Activated CD4-positive, alpha-beta T cell treated with anti-CD3 and anti-CD28 coated beads, Interleukin-2, Interleukin-6, amounts not matched to agents 100 ng/mL and 50 ng/mL, durations not matched to agents 16 hours and 8 hours (primary cell): ENCODE data around the gene ELMO1.

Source experiments
- DNase-seq: peaks from one replicate; pipeline ENCODE4 v3.0.0-alpha.2; 2020

The ELMO1 gene

DNA sequence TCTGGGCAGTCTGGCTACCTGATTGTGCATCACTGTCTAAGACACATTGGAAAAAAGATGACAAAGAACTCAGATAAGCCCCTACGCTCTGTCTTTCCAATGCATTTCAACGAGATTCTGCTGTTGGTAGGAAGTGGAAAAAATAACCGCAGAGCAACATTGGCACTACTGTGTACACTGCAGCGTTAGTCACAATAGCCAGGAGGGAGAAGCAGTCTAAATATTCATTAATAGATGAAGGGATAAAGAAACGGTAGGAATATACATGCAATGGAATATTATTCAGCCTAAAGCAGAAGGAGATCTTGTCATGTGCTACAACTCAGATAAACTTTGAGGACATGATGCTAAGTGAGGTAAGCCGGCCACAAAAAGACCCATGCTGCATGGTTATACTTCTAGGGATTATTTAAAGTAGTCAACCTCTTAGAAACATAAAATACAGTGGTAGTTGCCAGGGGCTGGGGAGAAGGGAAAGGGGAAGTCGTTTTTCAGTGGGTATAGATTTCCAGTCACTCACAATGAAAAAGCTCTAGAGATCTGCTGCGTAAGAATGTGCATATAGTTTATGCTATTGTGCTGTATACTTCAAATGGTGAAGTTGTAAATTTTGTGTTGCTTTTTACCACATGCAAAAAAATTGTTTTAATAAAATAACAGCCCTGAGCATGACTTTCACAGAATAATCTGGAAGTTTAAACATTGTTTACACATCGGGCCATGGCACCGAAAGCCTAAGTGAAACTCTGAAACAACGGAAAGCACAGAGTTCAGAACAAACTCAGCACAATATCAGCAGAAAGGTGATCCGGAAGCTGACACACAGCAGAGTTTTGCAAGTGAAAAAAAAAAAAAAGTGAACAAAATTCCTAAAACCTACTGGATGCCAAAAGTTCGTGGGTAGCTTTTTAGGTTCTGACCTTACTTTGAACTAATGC is 40.1 kb downstream of the ELMO1 start:
- peak; percentile 62 for DNase-seq

DNA sequence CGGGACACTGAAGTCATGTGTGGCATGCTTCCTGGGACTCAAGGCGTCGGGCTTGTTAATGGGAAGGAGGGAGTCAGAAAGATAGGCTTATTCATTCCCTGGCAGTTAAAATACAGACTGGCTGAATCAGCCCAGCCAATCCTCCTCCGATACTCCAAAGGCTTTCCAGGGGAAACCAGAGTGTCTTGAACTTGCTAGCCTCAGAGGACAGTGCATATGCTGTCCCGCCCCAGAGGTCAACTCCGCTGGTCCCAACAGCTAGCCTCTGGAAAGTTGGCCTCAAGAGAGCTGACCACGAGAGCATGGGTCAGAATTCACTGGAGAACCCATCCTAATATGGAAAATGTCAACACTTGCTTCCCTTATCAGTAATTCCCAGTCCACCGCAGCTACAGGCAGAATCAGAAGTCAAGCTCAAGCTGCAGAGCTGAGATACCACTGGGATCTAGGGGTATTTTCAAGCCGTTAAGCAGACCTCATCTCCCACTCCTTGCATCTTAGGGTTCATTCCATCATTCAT is 43.0 kb downstream of the ELMO1 start:
- no peak for DNase-seq

DNA sequence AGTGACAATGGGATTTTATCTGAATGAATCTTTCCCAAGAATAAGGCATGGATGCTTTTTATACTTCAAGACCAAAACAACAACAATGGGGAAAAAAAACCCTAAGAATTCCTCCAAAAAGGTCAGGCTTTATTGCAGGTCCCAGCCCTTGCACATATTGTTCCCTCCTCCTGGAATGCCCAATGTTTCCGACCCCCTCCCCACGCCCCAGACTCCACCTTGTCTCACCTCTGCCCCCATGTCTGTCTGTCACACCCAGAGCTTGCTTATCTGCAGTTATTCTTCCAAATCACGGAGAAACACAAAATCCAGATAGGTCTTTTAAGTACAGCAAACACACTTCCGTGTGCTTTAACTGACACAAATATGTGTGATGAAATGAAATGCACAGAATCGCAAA is 43.5 kb downstream of the ELMO1 start:
- DNase-seq: no peak

DNA sequence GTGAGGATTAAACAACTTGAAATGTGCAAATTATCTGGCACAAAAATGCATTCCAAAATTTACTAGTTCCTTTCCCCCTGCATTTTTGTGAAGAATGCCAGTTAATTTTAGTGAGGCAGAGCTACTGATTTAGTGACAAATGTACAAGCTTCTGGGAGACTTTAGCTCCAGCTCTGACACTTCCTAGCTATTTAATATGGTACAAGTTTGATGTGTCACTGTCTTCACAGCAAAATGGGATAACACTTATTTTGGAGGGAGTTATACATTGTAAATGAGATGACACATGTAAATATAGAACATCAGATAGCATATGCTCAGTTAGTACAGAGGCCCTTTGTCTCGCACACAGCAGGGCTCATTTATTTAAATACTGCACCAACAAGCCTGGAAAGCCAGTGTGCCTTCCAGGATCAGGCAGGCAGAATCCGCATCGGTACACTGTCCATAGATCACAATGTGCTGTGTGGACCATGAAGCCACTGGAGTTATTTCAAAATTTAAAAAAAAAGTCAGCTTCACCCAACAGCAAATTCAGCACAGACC is 48.7 kb downstream of the ELMO1 start:
- no peak for DNase-seq

DNA sequence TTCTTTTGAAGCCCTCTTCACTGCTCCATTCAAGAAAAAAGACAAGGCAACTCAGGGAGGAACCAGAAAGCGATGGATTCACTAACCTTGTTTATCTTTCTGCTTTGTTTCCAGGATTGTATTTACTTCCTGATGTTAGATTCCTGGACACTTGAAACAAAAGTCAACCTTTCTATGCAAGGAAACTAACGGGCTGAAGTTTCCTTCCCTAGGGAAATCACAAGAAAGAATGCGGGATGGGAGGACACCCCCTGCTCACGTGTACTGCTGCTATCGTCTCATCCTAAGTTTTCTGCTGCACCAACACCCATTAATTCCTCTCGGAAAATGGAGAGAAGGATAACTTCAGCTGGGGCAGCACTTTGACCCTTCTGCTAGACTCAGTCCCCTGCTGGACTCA is 50.3 kb downstream of the ELMO1 start:
- DNase-seq: no peak

DNA sequence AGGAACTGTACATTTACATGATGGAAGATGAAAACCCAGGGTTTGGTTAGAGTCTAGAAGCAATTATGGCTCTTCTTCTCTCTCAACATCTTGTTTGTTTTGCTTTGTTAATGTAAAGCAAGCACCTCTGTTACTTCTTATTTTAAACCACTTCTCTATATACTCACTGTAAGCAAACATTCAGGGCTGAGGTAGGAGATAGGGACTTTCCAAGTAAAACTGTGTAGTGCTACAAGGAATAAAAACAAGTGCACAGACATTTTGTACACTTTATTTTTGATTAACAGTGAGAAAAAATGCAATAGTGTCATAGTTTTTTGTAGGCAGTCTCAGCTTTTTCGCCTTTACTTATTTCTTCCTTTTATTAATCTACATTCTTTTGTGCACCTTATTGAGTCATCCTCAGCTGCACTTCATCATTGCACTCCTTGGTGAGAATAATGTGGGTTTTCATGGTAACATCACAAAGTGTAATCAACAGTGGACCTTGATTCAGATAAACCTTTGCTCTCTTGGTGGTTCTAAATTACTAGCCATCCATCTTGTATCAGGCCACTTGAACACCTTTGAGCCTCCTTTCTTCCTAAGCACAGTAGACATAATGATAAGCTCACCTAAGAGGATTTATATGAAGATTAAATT is 52.9 kb downstream of the ELMO1 start:
- peak; percentile 37 for DNase-seq

DNA sequence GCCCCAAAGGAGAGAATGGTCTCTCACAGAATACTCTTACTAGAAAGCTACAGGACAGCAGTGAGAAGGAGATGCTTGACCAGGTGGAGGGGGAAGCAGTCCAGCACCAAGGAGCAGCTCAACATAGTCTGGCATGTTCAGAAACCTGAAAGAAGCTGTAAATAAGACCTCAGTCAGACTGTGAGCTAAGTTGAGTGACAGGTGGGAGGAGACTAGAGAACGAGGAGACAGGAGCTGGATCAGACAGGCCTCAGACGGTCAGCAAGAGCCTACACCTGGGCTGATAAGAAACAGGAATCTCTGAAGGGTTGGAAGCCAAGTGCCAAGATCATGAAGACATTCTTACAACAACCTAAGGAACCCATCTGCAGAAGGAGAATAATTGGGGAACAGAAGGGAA is 54.5 kb downstream of the ELMO1 start:
- no peak for DNase-seq

DNA sequence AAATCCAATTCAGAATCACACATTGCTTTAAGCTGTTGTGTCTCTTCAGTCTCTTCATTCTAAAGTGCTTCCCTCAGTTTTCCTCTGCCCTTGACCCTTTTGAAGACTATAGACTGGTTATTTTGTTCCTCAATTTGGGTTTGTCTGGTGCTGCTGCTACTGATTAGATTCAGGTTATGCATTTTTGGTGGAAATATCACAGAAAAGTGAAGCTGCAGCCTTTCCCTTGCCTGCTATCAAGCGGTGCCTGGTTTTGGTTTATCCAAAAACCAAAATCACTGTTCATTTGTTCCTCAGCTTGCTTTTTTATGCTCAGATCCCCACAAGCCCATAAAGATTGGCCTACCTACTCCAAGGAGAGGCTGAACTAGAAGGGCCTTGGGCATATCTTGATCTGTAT is 55.2 kb downstream of the ELMO1 start:
- DNase-seq: no peak

DNA sequence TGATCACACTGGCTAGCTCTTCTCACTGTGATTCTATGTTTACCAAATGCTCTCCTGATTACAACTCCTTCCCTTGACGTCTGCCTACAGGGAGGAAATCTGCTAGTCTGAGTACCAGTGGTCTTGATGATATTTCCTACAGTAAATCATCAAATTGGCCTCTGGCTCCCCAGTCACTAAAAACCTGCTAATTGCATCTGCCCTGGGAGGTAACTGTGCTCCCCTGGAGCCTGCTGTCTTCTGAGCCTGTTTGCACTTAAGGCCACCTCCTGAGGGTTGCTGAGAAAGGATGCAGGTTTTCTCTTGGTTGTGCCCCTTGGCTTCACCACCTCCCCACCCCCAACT is 56.0 kb downstream of the ELMO1 start:
- no peak for DNase-seq

DNA sequence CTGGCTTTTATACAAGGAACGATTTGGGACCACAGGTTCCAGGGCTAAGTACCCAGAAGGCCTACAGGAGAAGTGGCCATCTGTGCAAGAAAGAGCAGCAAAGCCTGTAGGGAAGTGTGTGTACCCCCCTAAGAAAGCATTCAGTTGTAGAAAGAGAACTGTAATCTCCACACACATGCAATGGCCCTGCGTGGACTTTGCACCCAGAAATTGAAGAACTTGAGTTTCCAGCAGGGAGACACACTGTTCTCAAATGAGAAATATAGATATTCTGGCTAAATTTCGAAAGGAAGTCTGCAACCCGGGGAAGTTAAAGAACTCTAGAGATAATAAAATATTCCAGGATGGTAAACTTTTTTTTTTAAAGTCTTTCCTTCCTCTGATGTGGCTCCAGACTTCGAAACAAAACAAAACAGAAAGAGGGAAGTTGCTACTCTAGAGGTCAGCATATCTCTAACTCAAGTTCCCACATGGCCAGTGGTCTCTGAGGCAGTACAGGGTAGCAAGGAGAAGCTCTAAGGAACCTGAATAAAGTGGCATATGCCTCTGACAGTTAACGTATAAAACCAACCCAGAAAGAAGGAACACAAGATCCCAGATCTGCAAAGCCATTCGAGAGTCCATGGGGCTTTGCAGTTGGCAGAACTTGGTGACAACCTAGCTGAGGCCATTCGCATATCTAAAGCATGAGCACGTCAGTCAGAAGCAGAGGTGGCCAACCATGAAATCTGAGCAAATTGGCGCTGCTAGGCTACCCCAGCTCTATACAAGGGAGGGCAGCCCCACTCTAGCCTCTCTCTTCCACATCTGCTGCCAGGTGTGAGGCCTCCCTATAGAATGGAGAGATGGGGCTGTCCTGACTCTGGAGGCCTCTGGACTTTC is 56.6 kb downstream of the ELMO1 start:
- DNase-seq: no peak

DNA sequence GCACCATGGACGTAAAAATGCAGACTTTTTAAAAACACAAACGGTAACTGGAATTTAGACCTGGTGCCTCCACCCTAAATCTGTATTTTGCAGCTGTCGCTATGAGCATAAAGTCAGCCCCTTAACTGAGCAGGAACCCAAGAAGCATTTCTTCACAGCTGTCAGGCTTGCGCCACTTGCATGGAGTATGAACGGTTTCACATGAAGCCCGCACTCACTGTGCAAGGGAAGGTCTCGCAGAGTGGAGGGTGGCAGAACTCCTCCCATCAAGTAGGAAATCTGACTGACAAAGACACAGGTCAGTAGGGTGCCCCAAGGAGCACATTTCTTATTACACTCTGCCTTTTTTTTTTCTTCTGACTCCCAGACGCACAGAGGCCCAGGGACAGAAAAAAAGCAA is 58.5 kb downstream of the ELMO1 start:
- DNase-seq: no peak

DNA sequence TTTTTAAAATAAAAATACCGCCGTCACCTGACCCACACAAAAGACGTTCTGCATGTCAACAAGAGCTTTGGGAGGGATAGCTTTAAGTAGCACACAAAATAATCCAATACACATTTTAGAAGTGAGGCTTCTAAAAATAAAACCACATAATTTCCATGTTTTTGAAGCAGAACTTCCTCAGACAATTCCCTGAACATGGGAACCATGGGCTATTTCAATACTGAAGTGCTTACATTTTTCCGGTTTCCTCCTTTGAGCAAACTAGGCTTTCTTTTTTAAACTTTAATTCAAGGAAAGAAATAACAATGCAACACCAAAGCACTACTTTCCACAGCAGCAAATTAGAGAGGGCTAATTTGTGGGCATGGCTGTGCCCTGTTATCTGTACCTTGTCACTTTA is 59.9 kb downstream of the ELMO1 start:
- DNase-seq: no peak

DNA sequence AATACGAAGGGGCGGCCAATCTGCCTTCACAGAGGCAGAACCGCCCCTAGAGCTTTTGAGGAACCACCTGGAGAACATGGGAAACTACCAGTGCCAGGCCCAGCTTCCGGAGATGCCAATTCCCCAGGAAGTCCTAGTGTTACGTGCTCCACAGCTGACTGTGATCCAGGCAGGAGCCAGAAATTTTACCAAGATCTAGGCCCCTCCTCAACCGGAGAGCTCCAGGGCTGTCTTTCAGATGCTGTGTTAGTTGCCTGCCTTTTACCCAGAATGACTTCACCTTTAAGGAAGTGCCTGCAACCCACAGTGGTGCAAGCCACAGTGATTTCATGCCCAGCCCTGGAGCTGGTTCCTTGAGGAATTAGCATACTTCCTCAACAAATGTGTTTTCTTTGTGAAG is 62.9 kb downstream of the ELMO1 start:
- DNase-seq: no peak

DNA sequence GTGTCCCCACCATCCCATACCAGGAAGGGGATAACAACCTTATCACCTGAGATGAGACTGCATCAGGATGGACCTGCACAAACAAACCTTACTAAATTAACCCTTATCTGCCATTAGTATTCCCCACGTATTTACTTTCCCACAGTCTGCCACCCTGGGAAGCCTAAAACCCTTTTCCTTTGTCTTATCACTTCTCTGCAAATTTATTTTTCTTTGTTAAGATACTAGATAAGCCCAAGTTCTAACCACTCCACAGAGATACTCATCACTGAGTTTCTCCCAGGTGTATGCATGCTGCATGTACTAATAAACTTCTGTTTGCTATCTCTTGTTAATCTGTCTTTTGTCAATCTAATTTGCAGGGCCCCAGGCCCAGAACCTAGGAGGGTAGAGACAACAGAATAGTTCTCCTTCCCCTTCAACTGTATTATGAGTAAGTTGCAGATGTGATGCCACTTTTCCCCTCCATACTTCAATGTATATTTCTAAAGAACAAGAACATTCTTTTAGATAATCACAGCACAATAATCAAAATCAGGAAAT is 66.0 kb downstream of the ELMO1 start:
- DNase-seq: no peak

DNA sequence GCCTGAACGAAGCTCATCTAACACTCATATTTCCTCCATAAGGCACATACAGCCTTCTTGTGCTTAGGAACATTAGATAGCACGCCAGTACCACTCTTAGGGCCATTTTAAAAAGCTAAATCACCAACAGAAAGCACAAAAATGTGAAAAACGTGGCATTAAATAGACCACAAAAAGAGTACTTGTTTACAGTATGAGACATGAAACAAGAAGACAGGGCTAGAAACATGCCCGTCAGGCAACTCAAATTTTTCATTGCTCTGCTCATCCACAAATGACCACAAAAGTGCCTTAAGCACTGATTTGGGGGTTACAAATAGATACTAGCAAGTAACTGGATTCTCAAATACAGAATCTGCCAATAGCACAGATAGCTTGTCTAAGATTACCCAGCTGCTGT is 67.8 kb downstream of the ELMO1 start:
- no peak for DNase-seq

DNA sequence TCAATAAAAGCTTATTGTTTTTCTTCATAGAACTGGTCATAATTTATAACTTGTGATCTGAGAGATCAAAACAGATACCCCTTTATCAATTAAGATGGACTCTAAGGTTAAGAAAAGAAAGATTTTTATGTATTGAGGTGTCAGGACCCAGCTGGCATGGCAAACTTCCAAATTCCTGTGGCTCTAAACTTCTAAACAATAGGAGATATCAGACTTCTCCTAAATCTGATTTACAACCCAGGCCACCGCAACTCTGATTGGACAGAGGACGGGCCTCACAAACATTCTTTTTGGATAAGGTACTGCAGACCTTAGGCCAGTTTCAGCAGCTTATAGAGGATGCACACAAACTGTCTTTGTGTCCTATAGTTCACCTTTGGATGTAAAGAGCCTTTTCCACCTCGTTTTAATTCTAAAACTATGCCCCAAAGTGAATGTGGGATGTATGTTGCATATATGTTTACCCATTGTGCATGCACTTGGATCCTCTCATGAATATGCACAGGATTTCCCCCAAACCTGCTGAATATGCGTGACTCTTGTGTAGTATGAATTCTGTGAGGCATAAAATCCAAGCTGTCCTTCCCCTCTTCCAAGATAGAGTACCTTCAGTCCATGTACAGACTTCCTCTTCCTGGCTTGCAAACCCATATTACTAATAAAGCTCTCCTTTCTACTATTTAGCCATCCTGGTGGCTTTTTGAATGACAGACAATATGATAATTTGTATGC is 69.0 kb downstream of the ELMO1 start:
- no peak for DNase-seq

DNA sequence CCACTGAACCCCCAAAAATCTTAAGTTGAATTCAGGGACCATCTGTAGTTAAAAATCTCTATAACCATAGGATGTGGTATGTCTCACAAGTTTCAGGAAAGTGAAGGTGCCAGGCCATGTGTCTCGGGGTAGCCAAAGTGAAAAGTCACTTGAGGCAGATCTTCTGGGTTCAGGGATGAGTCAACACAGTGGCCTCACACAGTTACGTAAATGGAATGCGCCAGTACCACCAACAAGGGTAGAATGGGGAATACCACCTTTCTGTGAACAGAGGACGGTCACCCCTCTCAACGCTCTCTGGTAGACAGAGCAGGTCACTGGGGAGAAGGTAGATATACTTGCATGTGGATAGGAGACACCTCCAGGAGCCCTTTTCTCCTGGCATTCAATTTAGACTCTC is 71.4 kb downstream of the ELMO1 start:
- DNase-seq: peak; percentile 63

DNA sequence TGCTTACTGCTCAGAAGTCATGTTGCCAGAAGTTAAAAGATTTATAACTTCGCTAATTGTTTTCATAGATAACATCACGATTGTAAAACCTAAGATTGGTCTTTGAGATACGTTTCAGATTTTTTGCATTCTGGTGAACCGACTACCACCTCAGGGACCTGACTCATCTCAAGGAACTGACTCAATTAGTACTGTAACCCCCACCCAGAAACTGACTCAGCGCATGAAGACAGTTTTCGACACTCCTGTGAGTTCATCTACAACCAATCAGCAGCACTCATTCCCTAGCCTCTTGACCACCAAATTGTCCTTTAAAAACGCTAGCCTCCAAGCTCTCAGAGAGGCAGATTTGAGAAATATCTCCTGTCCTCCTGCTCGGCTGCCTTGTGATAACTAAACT is 72.3 kb downstream of the ELMO1 start:
- DNase-seq: peak; percentile 78

DNA sequence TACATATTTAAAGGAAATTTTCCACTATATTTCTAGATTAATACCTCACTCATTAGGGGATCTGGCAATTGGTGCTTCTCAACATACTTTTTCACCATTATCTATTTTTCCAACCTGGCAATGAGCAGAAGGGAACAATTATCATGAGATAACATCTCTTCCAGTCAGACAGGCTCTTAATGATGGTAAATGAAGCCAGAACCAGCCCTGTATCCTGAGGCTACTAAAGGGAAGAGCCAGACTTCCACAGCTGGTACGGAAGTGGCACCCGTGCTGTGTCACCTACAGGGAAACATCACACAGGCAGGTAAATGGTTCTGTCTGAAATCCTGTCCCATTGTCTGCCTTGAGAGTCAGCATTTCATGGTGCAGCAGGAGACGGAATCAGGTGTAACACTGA is 75.9 kb downstream of the ELMO1 start:
- DNase-seq: no peak

DNA sequence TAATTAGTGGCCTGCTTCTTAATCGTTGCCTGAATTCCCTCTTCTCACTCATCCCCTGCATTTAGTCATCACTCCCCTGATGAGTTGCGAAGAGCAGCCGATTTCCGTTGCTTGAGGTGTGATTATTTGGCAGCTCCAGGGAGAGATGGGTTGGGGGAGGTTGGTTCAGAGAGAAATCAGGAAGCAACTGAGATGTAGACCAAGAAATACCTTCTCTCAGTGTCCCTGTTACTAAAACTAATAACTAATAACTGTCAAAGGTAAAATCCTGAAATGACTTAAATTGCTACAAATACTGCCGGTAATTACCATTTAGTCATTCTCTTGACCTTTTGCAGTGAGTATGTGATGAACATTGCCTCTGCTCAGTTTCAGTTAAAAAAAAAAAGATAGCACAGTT is 76.9 kb downstream of the ELMO1 start:
- peak; percentile 56 for DNase-seq

DNA sequence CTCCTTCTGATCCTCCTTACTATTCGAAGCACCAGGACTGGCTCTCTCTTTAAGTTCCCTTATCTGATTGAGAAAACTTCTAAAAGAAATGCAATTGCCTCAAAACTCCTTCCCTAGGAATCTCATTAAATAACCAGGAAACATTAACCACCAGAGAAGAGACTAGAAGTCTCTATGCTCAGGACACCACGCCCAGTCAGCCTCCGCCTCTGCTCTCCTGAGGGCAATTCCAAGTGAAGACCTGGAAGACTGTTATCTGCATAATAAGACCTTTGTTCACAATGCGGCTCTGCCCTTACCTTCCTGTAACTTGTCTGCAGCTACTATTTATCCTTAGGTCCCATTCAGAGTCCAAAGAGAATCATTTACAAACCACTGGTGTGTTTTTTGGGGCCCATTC is 78.8 kb downstream of the ELMO1 start:
- no peak for DNase-seq

DNA sequence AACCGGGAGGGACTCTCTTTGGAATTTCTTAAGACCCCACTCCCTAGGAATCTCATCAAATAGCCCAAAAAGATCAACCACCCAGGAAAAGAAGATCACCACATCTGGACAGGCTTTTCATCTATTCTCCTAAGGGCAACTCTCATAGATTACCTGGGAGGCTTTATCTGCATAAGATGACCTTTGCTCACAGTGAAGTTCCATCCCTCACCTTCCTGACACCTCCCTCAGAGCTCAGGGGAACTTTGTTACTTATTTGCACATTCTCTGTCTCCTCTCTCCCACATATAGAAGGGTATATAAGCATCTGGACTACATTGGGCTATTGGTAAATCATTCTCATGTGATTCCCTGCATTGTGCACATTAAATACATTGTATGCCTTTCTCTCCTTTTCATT is 80.1 kb downstream of the ELMO1 start:
- DNase-seq: no peak
